Coronary artery (tissue), 2 donors: ENCODE data around the gene SGK1.
"Not testable (repeated sequence)": the region's sequence is repeated elsewhere in the genome, so short reads cannot be mapped to it uniquely, and the experiment has no call there.

Experiments
- DNase-seq: peaks from one replicate; pipeline ENCODE4 v3.0.0-alpha.2; 2017; ENCODE audit warnings: low spot score
- H3K27ac ChIP-seq, 2 donors: fragments of 200-600 bp; sonication (generic); one replicate each; pipeline ENCODE4 v1.5.1; 2016 to 2019
- H3K4me3 ChIP-seq: fragments of 200-600 bp; sonication (generic); 2 replicates; pipeline ENCODE4 v1.5.1; 2016; ENCODE audit warnings: mild to moderate bottlenecking, moderate library complexity
- TF ChIP-seq, protein P1 (sequence below): fragments of 200-600 bp; sonication (generic); IDR thresholded peaks from one replicate; pipeline ENCODE4 v1.5.1; 2019; ENCODE audit warnings: antibody characterized with exemption

SGK1 gene

GRCh38 chr6:134205366-134205765, 112.5 kb downstream of the SGK1 start:
- Histone ChIP-seq H3K27ac (no peak overlapping the region), H3K4me3 (no peak overlapping the region)
- no peak for DNase-seq
- TF ChIP-seq, protein P1, sequence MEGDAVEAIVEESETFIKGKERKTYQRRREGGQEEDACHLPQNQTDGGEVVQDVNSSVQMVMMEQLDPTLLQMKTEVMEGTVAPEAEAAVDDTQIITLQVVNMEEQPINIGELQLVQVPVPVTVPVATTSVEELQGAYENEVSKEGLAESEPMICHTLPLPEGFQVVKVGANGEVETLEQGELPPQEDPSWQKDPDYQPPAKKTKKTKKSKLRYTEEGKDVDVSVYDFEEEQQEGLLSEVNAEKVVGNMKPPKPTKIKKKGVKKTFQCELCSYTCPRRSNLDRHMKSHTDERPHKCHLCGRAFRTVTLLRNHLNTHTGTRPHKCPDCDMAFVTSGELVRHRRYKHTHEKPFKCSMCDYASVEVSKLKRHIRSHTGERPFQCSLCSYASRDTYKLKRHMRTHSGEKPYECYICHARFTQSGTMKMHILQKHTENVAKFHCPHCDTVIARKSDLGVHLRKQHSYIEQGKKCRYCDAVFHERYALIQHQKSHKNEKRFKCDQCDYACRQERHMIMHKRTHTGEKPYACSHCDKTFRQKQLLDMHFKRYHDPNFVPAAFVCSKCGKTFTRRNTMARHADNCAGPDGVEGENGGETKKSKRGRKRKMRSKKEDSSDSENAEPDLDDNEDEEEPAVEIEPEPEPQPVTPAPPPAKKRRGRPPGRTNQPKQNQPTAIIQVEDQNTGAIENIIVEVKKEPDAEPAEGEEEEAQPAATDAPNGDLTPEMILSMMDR: no peak

- H3K4me3 ChIP-seq, DNase-seq, H3K27ac ChIP-seq: not testable (repeated sequence)
Observed at GRCh38 chr6:134204759-134205158, 113.2 kb downstream of the SGK1 start.

DNA sequence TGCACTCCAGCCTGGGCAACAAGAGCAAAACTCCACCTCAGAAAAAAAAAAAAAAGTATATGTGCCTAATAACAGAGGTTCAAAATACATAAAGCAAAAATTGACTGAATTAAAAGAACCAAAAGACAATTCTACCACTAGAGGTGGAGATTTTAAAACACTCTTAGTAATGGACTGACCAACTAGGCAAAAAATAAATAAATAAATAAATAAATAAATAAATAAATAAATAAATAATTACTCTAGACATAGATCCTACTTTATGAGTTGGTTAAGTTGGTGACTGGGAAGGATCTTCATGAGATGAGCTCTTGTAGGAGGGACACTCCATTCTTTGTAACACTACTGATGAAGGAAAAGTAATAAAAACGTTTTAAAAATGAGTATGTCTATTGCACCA, 113.9 kb downstream of the SGK1 start:
- TF ChIP-seq, protein P1: no peak
- Histone ChIP-seq H3K27ac (no peak overlapping the region), H3K4me3 (no peak overlapping the region)
- no peak for DNase-seq

DNA sequence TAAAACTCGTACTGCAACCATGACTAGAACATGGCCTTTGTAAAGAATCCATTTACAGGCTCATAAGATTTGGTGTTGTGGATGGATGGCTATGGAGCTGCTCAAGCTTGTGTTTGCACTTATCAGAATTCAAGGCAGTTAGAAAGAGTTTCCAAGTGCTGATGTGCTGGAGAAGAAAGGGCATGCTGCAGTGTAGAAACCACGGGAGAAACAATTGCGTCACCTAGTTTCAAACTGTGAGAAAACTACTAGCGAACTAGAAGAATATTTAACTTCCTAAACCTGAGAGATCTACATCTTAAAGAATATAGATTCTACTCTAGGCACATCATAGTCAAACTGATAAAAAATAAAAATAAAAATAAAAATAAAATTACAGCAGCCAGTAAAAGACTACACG, 116.2 kb downstream of the SGK1 start:
- no peak for DNase-seq
- TF ChIP-seq, protein P1: no peak
- no peak overlapping the region for H3K27ac ChIP-seq
- no peak overlapping the region for H3K4me3 ChIP-seq

GRCh38 chr6:134199848-134200606, 117.9 kb downstream of the SGK1 start:
- Histone ChIP-seq H3K27ac (no peak overlapping the region), H3K4me3 (no peak overlapping the region)
- TF ChIP-seq, protein P1: no peak
- DNase-seq: no peak

DNA sequence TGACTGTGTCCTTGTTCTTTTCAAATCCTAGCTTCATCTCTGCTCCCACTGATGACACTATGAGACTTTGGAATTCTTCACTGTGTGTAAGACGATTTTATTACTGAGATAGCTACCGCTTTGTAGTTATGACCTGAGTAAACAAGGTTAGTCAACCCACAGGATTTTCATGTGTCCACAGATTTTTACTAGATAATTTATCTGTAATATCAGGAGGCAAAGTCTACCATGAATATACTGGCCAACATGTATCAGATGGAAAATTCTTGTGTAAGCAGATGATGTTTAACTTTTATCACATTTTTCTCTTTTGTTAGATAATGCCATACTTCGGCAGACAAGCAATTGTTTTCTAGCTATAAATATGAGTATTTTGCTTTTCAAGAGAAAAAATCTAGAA, 119.8 kb downstream of the SGK1 start:
- Histone ChIP-seq H3K4me3 (no peak overlapping the region), H3K27ac (no peak overlapping the region)
- no peak for DNase-seq
- TF ChIP-seq, protein P1: no peak

DNA sequence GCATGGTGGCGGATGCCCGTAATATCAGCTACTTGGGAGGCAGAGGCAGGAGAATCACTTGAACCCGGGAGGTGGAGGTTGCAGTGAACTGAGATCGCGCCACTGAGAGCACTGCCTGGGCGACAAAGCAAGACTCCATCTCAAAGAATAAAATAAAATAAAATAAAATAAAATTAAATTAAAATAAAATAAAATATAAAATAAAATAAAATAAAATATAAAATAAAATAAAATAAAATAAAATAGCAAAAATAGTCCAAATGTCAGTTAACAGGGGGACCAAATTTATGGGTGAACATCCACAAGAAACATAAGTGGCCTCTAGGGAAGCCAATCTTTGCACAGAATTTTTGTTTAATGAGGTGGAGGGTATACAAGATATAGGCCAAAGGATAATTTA, 120.2 kb downstream of the SGK1 start:
- not testable (repeated sequence) for DNase-seq, H3K27ac ChIP-seq, H3K4me3 ChIP-seq

GRCh38 chr6:134196568-134197193, 121.2 kb downstream of the SGK1 start:
- DNase-seq: no peak
- no peak overlapping the region for H3K27ac ChIP-seq
- TF ChIP-seq, protein P1: no peak
- no peak overlapping the region for H3K4me3 ChIP-seq
